Heart right ventricle (tissue), 16 donors: Measurements from ENCODE around the gene FOXJ1. TPM values are rescaled to one million over a fixed set of nuclear protein-coding genes. Genes with fewer than 3 reads are reported as not detected.
A peak's percentile ranks its signal among the peaks of the same experiment; 100 is the strongest.

Experiments used
- ATAC-seq, 8 donors: fragments of 200-7000 bp; cut with Tn5 transposase; one replicate each; pipeline ENCODE4 v1.9.1; 2020; ENCODE audit warnings: mild to moderate bottlenecking in 8 of 8, moderate library complexity in 8 of 8, moderate number of reproducible peaks in 1 of 8
- DNase-seq, 2 donors: peaks; one replicate each; pipeline ENCODE4 v3.0.0-alpha.2; 2020
- H3K27ac ChIP-seq, 10 donors: fragments of 200-600 bp; sonication (generic) in 2 of 10; one replicate each; pipeline versions ENCODE4 v1.5.0 to v1.8.0; 2020 to 2022; ENCODE audit warnings: mild to moderate bottlenecking in 3 of 10
- H3K27me3 ChIP-seq, 7 donors: fragments of 200-600 bp; one replicate each; pipeline ENCODE4 v1.8.0; 2021 to 2022; ENCODE audit warnings: mild to moderate bottlenecking in 2 of 7
- H3K36me3 ChIP-seq, 9 donors: fragments of 200-600 bp; sonication (generic) in 1 of 9; one replicate each; pipeline versions ENCODE4 v1.5.0 to v1.8.0; 2020 to 2022; ENCODE audit warnings: mild to moderate bottlenecking in 2 of 9
- H3K4me1 ChIP-seq, 9 donors: fragments of 200-600 bp; sonication (generic) in 1 of 9; one replicate each; pipeline versions ENCODE4 v1.5.0 to v1.8.0; 2020 to 2022; ENCODE audit warnings: mild to moderate bottlenecking in 4 of 9
- H3K4me3 ChIP-seq, 10 donors: fragments of 200-600 bp; sonication (generic) in 2 of 10; one replicate each; pipeline versions ENCODE4 v1.5.0 to v1.8.0; 2020 to 2022; ENCODE audit warnings: mild to moderate bottlenecking in 7 of 10, moderate library complexity in 2 of 10
- H3K9me3 ChIP-seq, 11 donors: fragments of 200-600 bp in 10 of 11; sonication (generic) in 2 of 11; one replicate each; pipeline versions ENCODE4 v1.5.0 to v1.8.0; 2013 to 2022; ENCODE audit warnings: mild to moderate bottlenecking in 2 of 11, control low read depth in 1 of 11, moderate library complexity in 1 of 11
- CTCF ChIP-seq, 9 donors: fragments of 200-600 bp; sonication (generic) in 2 of 9; IDR thresholded peaks; one replicate each; pipeline versions ENCODE4 v1.5.0 to v1.8.0; 2021 to 2022; ENCODE audit warnings: antibody characterized with exemption in 9 of 9, mild to moderate bottlenecking in 5 of 9, moderate library complexity in 1 of 9
- WGBS, 2 donors: extraction: QIAGEN DNeasy Blood & Tissue Kit; methylation state at CpG; one replicate each; pipeline ENCODE4 v1.1.7; 2013; ENCODE audit warnings: inconsistent platforms in 1 of 2; 5-methylcytosine and 5-hydroxymethylcytosine counted together
- intact Hi-C, 10 donors: fragments of 100-400 bp; cut with DNase I; formaldehyde crosslinking; loops; one replicate each; pipeline versions ENCODE4 v1.11.1 to v1.14.2; 2022
- polyA plus RNA-seq, 2 donors: library from polyadenylated mRNA; stranded (reverse); fragments of 200-250 nt; gene quantifications; one replicate each; pipeline ENCODE4 v1.2.3, GENCODE V29; 2013
- total RNA-seq, 10 donors: library from RNA; stranded (reverse); fragmentation: NEBNext Ultra II Directional in 3 of 10; extraction: Animal tissue kit (Norgen Biotek cat#: 25700) in 3 of 10; gene quantifications; one replicate each; pipeline versions ENCODE4 v1.2.1 to v1.2.4, GENCODE V29; 2021 to 2023
- donor health status: Arrhythmogenic right ventricular cardiomyopathy.
- donor health status: ischemic (EF 13 %, LVEDD 7.1; RV severe dilation, severe dysfunction).
- donor health status: healthy with polysubstance abuse.
- donor health status: DM: no; HTN: yes; CAD: no.
- donor health status: DM: no; HTN: no; CAD: no.
- donor health status: ischemic (EF 25% LVEDD 6.9; RV normal size, moderate dysfunction).
- donor health status: ischemic (EF 25% LVEDD 5.7; RV mildly dilated, moderate dysfunction).
- donor health status: healthy.
- donor health status: DM: yes; HTN: yes; CAD: no.
- donor health status: Ischemic cardiomyopathy.
- donor health status: ischemic (EF 35%, LVEDD 5.7; RV mildly dilated, moderate dysfunction).
- donor health status: nonischemic (EF 11% LVEDD 7.7; RV severe dilation, severe dysfunction).
- donor health status: DM: yes; HTN: yes; CAD: no.
- donor health status: PGD.
- donor health status: ischemic (EF 29% LVEDD 5.4; RV normal size, mild dysfunction).
- donor health status: nonischemic (EF 23%, LVEDD 6.1; RV moderate dilation, normal function).

Gene FOXJ1
- total and polyA plus RNA-seq, 12 donors = 0.03 TPM; not detected in 11

- Histone ChIP-seq H3K36me3 (no peaks in the 10 kb centered on the region), H3K27ac (no peak overlapping the region), H3K4me3 (no peak overlapping the region), H3K4me1 (peaks cover 12 to 75% (median 58%) of the 10 kb centered on the region in 9 donors), H3K27me3 (peaks cover 12 to 41% (median 29%) of the 10 kb centered on the region in 7 donors), H3K9me3 (no peaks in the 10 kb centered on the region)
- TF ChIP-seq CTCF (IDR thresholded peaks at IDR 0.05) = no peak
- no peak for DNase-seq
- intact Hi-C loops = no loop called here
- ATAC-seq = no peak
- 87 to 94% methylated on average over 6 of the region's 6 CpGs for WGBS, 2 donors
Measured at GRCh38 chr17:76142585-76143041, 1.6 kb upstream of the FOXJ1 start.

GRCh38 chr17:76142039-76142584 lies 1.1 kb upstream of the FOXJ1 start:
- ATAC-seq (no peak), DNase-seq (no peak)
- no peak for TF ChIP-seq CTCF (IDR thresholded peaks at IDR 0.05)
- no peaks in the 10 kb centered on the region for H3K36me3 ChIP-seq
- intact Hi-C loops = no loop called here
- 54 to 65% methylated on average over 10 of the region's 10 CpGs for WGBS, 2 donors
- no peak overlapping the region for H3K27ac ChIP-seq
- peaks cover 12 to 80% (median 58%) of the 10 kb centered on the region in 9 donors for H3K4me1 ChIP-seq
- peaks cover 12 to 46% (median 34%) of the 10 kb centered on the region in 7 donors for H3K27me3 ChIP-seq
- H3K9me3 ChIP-seq = no peaks in the 10 kb centered on the region
- H3K4me3 ChIP-seq = peak overlapping the region in 1 of 10 donors; percentile 59

GRCh38 chr17:76140661-76141211 lies 309 bp downstream of the FOXJ1 start:
- WGBS, 2 donors = 3% methylated on average over 22 to 24 of the region's 24 CpGs

More at GRCh38 chr17:76140661-76141211, 309 bp downstream of the FOXJ1 start:
- DNase-seq = no peak
- intact Hi-C loops = no loop called here
- Histone ChIP-seq H3K9me3 (no peaks in the 10 kb centered on the region), H3K27ac (no peak overlapping the region), H3K27me3 (peaks cover 12 to 59% (median 48%) of the 10 kb centered on the region in 7 donors), H3K4me3 (peak overlapping the region; percentile 38 to 60 (median 56)), H3K36me3 (no peaks in the 10 kb centered on the region), H3K4me1 (peaks cover 12 to 70% (median 46%) of the 10 kb centered on the region in 9 donors)
- TF ChIP-seq CTCF (IDR thresholded peaks at IDR 0.05) = no peak
- ATAC-seq = no peak
